Amniotic epithelial cell (primary cell): ENCODE data around the gene PTDSS2.

Experiments used
- DNase-seq: peaks from one replicate; pipeline ENCODE4 v3.0.0-alpha.2; 2010; ENCODE audit warnings: low read depth

The PTDSS2 gene

GRCh38 chr11:468493-468892, 18.4 kb downstream of the PTDSS2 start:
- DNase-seq = no peak

GRCh38 chr11:469026-469683, 19.1 kb downstream of the PTDSS2 start:
- peak; percentile 34 for DNase-seq

GRCh38 chr11:469684-470560, 19.8 kb downstream of the PTDSS2 start:
- peak; percentile 88 for DNase-seq

GRCh38 chr11:471468-472145, 21.5 kb downstream of the PTDSS2 start:
- no peak for DNase-seq

- DNase-seq = no peak
Measured at GRCh38 chr11:472272-472671, 22.2 kb downstream of the PTDSS2 start.

GRCh38 chr11:472816-473215, 22.7 kb downstream of the PTDSS2 start:
- no peak for DNase-seq

GRCh38 chr11:473415-473814, 23.3 kb downstream of the PTDSS2 start:
- DNase-seq = no peak

GRCh38 chr11:473962-474785, 24.1 kb downstream of the PTDSS2 start:
- DNase-seq = no peak

- DNase-seq = no peak
Measured at GRCh38 chr11:474914-475506, 24.9 kb downstream of the PTDSS2 start.

- DNase-seq = no peak
Measured at GRCh38 chr11:475941-476340, 25.9 kb downstream of the PTDSS2 start.

GRCh38 chr11:476416-476815, 26.3 kb downstream of the PTDSS2 start:
- DNase-seq = no peak

GRCh38 chr11:477052-477715, 27.1 kb downstream of the PTDSS2 start:
- DNase-seq = no peak

GRCh38 chr11:479311-479710, 29.2 kb downstream of the PTDSS2 start:
- DNase-seq = no peak

GRCh38 chr11:484616-485015, 34.5 kb downstream of the PTDSS2 start:
- DNase-seq = no peak

- DNase-seq = no peak
Measured at GRCh38 chr11:486189-486588, 36.1 kb downstream of the PTDSS2 start.

- no peak for DNase-seq
Measured at GRCh38 chr11:487571-488021, 37.5 kb downstream of the PTDSS2 start.

GRCh38 chr11:488062-488461, 38.0 kb downstream of the PTDSS2 start:
- no peak for DNase-seq

GRCh38 chr11:488579-488978, 38.5 kb downstream of the PTDSS2 start:
- no peak for DNase-seq

- DNase-seq = no peak
Measured at GRCh38 chr11:488992-489391, 38.9 kb downstream of the PTDSS2 start.

GRCh38 chr11:489610-490185, 39.6 kb downstream of the PTDSS2 start:
- DNase-seq = no peak
